HEK293 (cell line): Measurements from ENCODE around the gene CXCL17.

Source experiments
- CTCF ChIP-seq: fragments of 450-650 bp; formaldehyde crosslinking; IDR thresholded peaks from 2 replicates; pipeline ENCODE4 v1.5.1; 2016; ENCODE audit warnings: missing biosample characterization, missing genetic modification characterization
- EGR2 ChIP-seq: fragments of 450-650 bp; formaldehyde crosslinking; IDR thresholded peaks from 2 replicates; pipeline ENCODE4 v1.5.1; 2016; ENCODE audit warnings: low read depth, missing biosample characterization, missing genetic modification characterization
- FEZF1 ChIP-seq: fragments of 450-650 bp; formaldehyde crosslinking; IDR thresholded peaks from 2 replicates; pipeline ENCODE4 v1.5.1; 2016; ENCODE audit warnings: missing biosample characterization, missing genetic modification characterization
- GFI1B ChIP-seq: fragments of 450-650 bp; formaldehyde crosslinking; IDR thresholded peaks from 2 replicates; pipeline ENCODE4 v1.5.1; 2016; ENCODE audit warnings: missing biosample characterization, missing genetic modification characterization
- IKZF3 ChIP-seq: fragments of 450-650 bp; IDR thresholded peaks from 2 replicates; pipeline ENCODE4 v1.5.0; 2018; ENCODE audit warnings: missing biosample characterization, mild to moderate bottlenecking, missing genetic modification characterization, moderate library complexity
- KLF16 ChIP-seq: fragments of 450-650 bp; formaldehyde crosslinking; IDR thresholded peaks from 2 replicates; pipeline ENCODE4 v1.5.1; 2017; ENCODE audit warnings: missing biosample characterization, missing genetic modification characterization
- OVOL3 ChIP-seq: fragments of 450-650 bp; formaldehyde crosslinking; IDR thresholded peaks from 2 replicates; pipeline ENCODE4 v1.5.1; 2016; ENCODE audit warnings: missing biosample characterization, missing genetic modification characterization
- PATZ1 ChIP-seq: fragments of 450-650 bp; formaldehyde crosslinking; IDR thresholded peaks from 2 replicates; pipeline ENCODE4 v1.5.1; 2016; ENCODE audit warnings: missing biosample characterization, missing genetic modification characterization
- SCRT2 ChIP-seq: fragments of 450-650 bp; formaldehyde crosslinking; IDR thresholded peaks from 2 replicates; pipeline ENCODE4 v1.5.1; 2016; ENCODE audit warnings: missing biosample characterization, missing genetic modification characterization
- WT1 ChIP-seq: fragments of 450-650 bp; formaldehyde crosslinking; IDR thresholded peaks from 2 replicates; pipeline ENCODE4 v1.5.1; 2016; ENCODE audit warnings: missing biosample characterization, missing genetic modification characterization
- ZBTB7A ChIP-seq: fragments of 450-650 bp; formaldehyde crosslinking; IDR thresholded peaks from 2 replicates; pipeline ENCODE4 v1.5.1; 2016; ENCODE audit warnings: low read depth, missing biosample characterization, missing genetic modification characterization
- ZFP69B ChIP-seq: fragments of 450-650 bp; formaldehyde crosslinking; IDR thresholded peaks from 2 replicates; pipeline ENCODE4 v1.5.1; 2016; ENCODE audit warnings: missing biosample characterization, missing genetic modification characterization
- ZNF121 ChIP-seq: fragments of 450-650 bp; formaldehyde crosslinking; IDR thresholded peaks from 2 replicates; pipeline ENCODE4 v1.5.1; 2016; ENCODE audit warnings: missing biosample characterization, missing genetic modification characterization
- ZNF138 ChIP-seq: fragments of 450-650 bp; formaldehyde crosslinking; IDR thresholded peaks from 2 replicates; pipeline ENCODE4 v1.5.1; 2016; ENCODE audit warnings: missing biosample characterization, missing genetic modification characterization, borderline replicate concordance
- ZNF146 ChIP-seq: fragments of 450-650 bp; formaldehyde crosslinking; IDR thresholded peaks from 2 replicates; pipeline ENCODE4 v1.5.1; 2016; ENCODE audit warnings: missing biosample characterization, missing genetic modification characterization
- ZNF221 ChIP-seq: fragments of 450-650 bp; formaldehyde crosslinking; IDR thresholded peaks from 2 replicates; pipeline ENCODE4 v1.5.1; 2017; ENCODE audit warnings: missing biosample characterization, missing genetic modification characterization, borderline replicate concordance
- ZNF223 ChIP-seq: fragments of 450-650 bp; formaldehyde crosslinking; IDR thresholded peaks from 2 replicates; pipeline ENCODE4 v1.5.1; 2016; ENCODE audit warnings: missing biosample characterization, missing genetic modification characterization
- ZNF24 ChIP-seq: fragments of 450-650 bp; formaldehyde crosslinking; IDR thresholded peaks from 2 replicates; pipeline ENCODE4 v1.5.1; 2016; ENCODE audit warnings: missing biosample characterization, missing genetic modification characterization
- ZNF266 ChIP-seq: fragments of 450-650 bp; formaldehyde crosslinking; IDR thresholded peaks from 2 replicates; pipeline ENCODE4 v1.5.1; 2016; ENCODE audit warnings: missing biosample characterization, missing genetic modification characterization, low read depth
- ZNF362 ChIP-seq: fragments of 450-650 bp; formaldehyde crosslinking; IDR thresholded peaks from 2 replicates; pipeline ENCODE4 v1.5.1; 2016; ENCODE audit warnings: missing biosample characterization, missing genetic modification characterization
- ZNF391 ChIP-seq: fragments of 450-650 bp; formaldehyde crosslinking; IDR thresholded peaks from 2 replicates; pipeline ENCODE4 v1.5.1; 2016; ENCODE audit warnings: low read depth, missing biosample characterization, missing genetic modification characterization, borderline replicate concordance
- ZNF398 ChIP-seq: fragments of 450-650 bp; formaldehyde crosslinking; IDR thresholded peaks from 2 replicates; pipeline ENCODE4 v1.5.1; 2017; ENCODE audit warnings: missing biosample characterization, missing genetic modification characterization
- ZNF426 ChIP-seq: fragments of 450-650 bp; formaldehyde crosslinking; IDR thresholded peaks from 2 replicates; pipeline ENCODE4 v1.5.1; 2017; ENCODE audit warnings: missing biosample characterization, missing genetic modification characterization, mild to moderate bottlenecking, inconsistent platforms, moderate library complexity
- ZNF521 ChIP-seq: fragments of 450-650 bp; formaldehyde crosslinking; IDR thresholded peaks from 2 replicates; pipeline ENCODE4 v1.5.1; 2017; ENCODE audit warnings: missing biosample characterization, mild to moderate bottlenecking, missing genetic modification characterization
- ZNF544 ChIP-seq: fragments of 450-650 bp; formaldehyde crosslinking; IDR thresholded peaks from 2 replicates; pipeline ENCODE4 v1.5.0; 2017; ENCODE audit warnings: missing biosample characterization, missing genetic modification characterization
- ZNF585B ChIP-seq: fragments of 450-650 bp; formaldehyde crosslinking; IDR thresholded peaks from 2 replicates; pipeline ENCODE4 v1.5.1; 2016; ENCODE audit warnings: missing biosample characterization, missing genetic modification characterization
- ZNF610 ChIP-seq: fragments of 450-650 bp; formaldehyde crosslinking; IDR thresholded peaks from 2 replicates; pipeline ENCODE4 v1.5.1; 2016; ENCODE audit warnings: missing biosample characterization, missing genetic modification characterization, borderline replicate concordance
- ZNF76 ChIP-seq: fragments of 450-650 bp; formaldehyde crosslinking; IDR thresholded peaks from 2 replicates; pipeline ENCODE4; 2016; ENCODE audit warnings: low read depth, missing biosample characterization, missing genetic modification characterization, borderline replicate concordance
- ZNF792 ChIP-seq: fragments of 450-650 bp; formaldehyde crosslinking; IDR thresholded peaks from 2 replicates; pipeline ENCODE4 v1.5.1; 2016; ENCODE audit warnings: missing biosample characterization, missing genetic modification characterization
- ZNF837 ChIP-seq: fragments of 450-650 bp; formaldehyde crosslinking; IDR thresholded peaks from 2 replicates; pipeline ENCODE4 v1.5.1; 2016; ENCODE audit warnings: missing biosample characterization, missing genetic modification characterization
- ZNF843 ChIP-seq: fragments of 450-650 bp; formaldehyde crosslinking; IDR thresholded peaks from 2 replicates; pipeline ENCODE4 v1.5.1; 2016; ENCODE audit warnings: missing biosample characterization, missing genetic modification characterization
- ZSCAN16 ChIP-seq: fragments of 450-650 bp; formaldehyde crosslinking; IDR thresholded peaks from 2 replicates; pipeline ENCODE4 v1.5.1; 2016; ENCODE audit warnings: missing biosample characterization, missing genetic modification characterization
- ZSCAN23 ChIP-seq: fragments of 450-650 bp; formaldehyde crosslinking; IDR thresholded peaks from 2 replicates; pipeline ENCODE4 v1.5.1; 2016; ENCODE audit warnings: missing biosample characterization, missing genetic modification characterization
- ZSCAN30 ChIP-seq: fragments of 450-650 bp; IDR thresholded peaks from 2 replicates; pipeline ENCODE4 v1.5.1; 2018; ENCODE audit warnings: missing biosample characterization, mild to moderate bottlenecking, missing genetic modification characterization, moderate library complexity
- ZXDB ChIP-seq: fragments of 450-650 bp; formaldehyde crosslinking; IDR thresholded peaks from 2 replicates; pipeline ENCODE4 v1.5.1; 2016; ENCODE audit warnings: missing biosample characterization, missing genetic modification characterization

Gene CXCL17

GRCh38 chr19:42386974-42387707, 55.6 kb downstream of the CXCL17 start (continued):
- TF ChIP-seq FEZF1 (peak; percentile 56), ZNF544 (tag by site-specific recombination) (no peak), ZNF521 (no peak), ZNF138 (tag by site-specific recombination) (no peak), GFI1B (tag by site-specific recombination) (no peak), SCRT2 (tag by site-specific recombination) (peak; percentile 40; the same call in 1 of the 2 replicates), EGR2 (tag by site-specific recombination) (peak; percentile 75), ZSCAN23 (tag by site-specific recombination) (no peak), IKZF3 (tag by site-specific recombination) (peak; percentile 73; the same call in 1 of the 2 replicates), ZSCAN16 (tag by site-specific recombination) (no peak), ZNF837 (no peak), WT1 (tag by site-specific recombination) (no peak), ZNF362 (tag by site-specific recombination) (peak; percentile 78; the same call in 1 of the 2 replicates), ZNF585B (tag by site-specific recombination) (no peak), ZNF223 (tag by site-specific recombination) (no peak), ZNF146 (tag by site-specific recombination) (no peak), ZNF24 (tag by site-specific recombination) (peak; percentile 71; the same call in 1 of the 2 replicates), ZNF610 (tag by site-specific recombination) (peak; percentile 73; the same call in 1 of the 2 replicates), ZNF843 (tag by site-specific recombination) (peak; percentile 72; the same call in 1 of the 2 replicates), ZNF398 (tag by site-specific recombination) (peak; percentile 60; the same call in 1 of the 2 replicates), ZSCAN30 (tag by site-specific recombination) (0 out of 2 replicates have a peak, but pooled peaks have one; percentile 73), ZNF121 (tag by site-specific recombination) (peak; percentile 42; the same call in 1 of the 2 replicates), ZNF221 (tag by site-specific recombination) (0 out of 2 replicates have a peak, but pooled peaks have one; percentile 64), ZXDB (tag by site-specific recombination) (peak; percentile 79), OVOL3 (tag by site-specific recombination) (no peak), ZNF266 (tag by site-specific recombination) (no peak), PATZ1 (tag by site-specific recombination) (peak; percentile 92), CTCF (peak; percentile 99), ZNF76 (tag by site-specific recombination) (peak; percentile 49; the same call in 1 of the 2 replicates), ZNF792 (tag by site-specific recombination) (0 out of 2 replicates have a peak, but pooled peaks have one; percentile 49), KLF16 (tag by site-specific recombination) (peak; percentile 63), ZFP69B (tag by site-specific recombination) (peak; percentile 94), ZNF391 (tag by site-specific recombination) (peak; percentile 78; the same call in 1 of the 2 replicates), ZNF426 (no peak), ZBTB7A (tag by site-specific recombination) (no peak)
